ENCODE measurements around the gene MESP1.
"Not testable (repeated sequence)": the region's sequence is repeated elsewhere in the genome, so short reads cannot be mapped to it uniquely, and the experiment has no call there.

The MESP1 gene

GRCh38 chr15:89750560-89751542, at the start of gene MESP1:
TSS of gene MESP1 (minus strand) at chr15:89751249. CDS start at chr15:89751231, 18 bp downstream.
- DNase-seq, result peak in 13 of 14 donors; percentile 24 to 90 (median 79)

- DNase-seq, result no peak
Observed at GRCh38 chr15:89799918-89800498, 49.0 kb upstream of the MESP1 start.

GRCh38 chr15:89799011-89799911, 48.2 kb upstream of the MESP1 start:
- DNase-seq, result no peak

- no peak for DNase-seq
Observed at GRCh38 chr15:89797678-89798201, 46.7 kb upstream of the MESP1 start.

GRCh38 chr15:89795996-89796395, 44.9 kb upstream of the MESP1 start:
- no peak for DNase-seq

GRCh38 chr15:89794627-89795241, 43.7 kb upstream of the MESP1 start:
- DNase-seq, result no peak

GRCh38 chr15:89792106-89792805, 41.2 kb upstream of the MESP1 start:
- no peak for DNase-seq

GRCh38 chr15:89790661-89791060, 39.6 kb upstream of the MESP1 start:
- no peak for DNase-seq

GRCh38 chr15:89790206-89790605, 39.2 kb upstream of the MESP1 start:
- no peak for DNase-seq

GRCh38 chr15:89788585-89788984, 37.5 kb upstream of the MESP1 start:
- not testable (repeated sequence) for DNase-seq

- DNase-seq, result no peak
Observed at GRCh38 chr15:89787944-89788343, 36.9 kb upstream of the MESP1 start.

GRCh38 chr15:89785774-89786140, 34.7 kb upstream of the MESP1 start:
- no peak for DNase-seq

- DNase-seq, result no peak
Observed at GRCh38 chr15:89785064-89785773, 34.2 kb upstream of the MESP1 start.

GRCh38 chr15:89784686-89784960, 33.6 kb upstream of the MESP1 start:
- DNase-seq, result no peak

GRCh38 chr15:89783861-89784685, 33.0 kb upstream of the MESP1 start:
- DNase-seq, result no peak

- DNase-seq, result no peak
Observed at GRCh38 chr15:89783111-89783860, 32.2 kb upstream of the MESP1 start.

- DNase-seq, result not testable (repeated sequence)
Observed at GRCh38 chr15:89782619-89782950, 31.5 kb upstream of the MESP1 start.

GRCh38 chr15:89781891-89782618, 31.0 kb upstream of the MESP1 start:
- DNase-seq, result no peak

- no peak for DNase-seq
Observed at GRCh38 chr15:89781055-89781454, 30.0 kb upstream of the MESP1 start.
